Measurements from ENCODE around the gene TLCD1. TPM values are rescaled to one million over a fixed set of nuclear protein-coding genes. Genes with fewer than 3 reads are reported as not detected.

TLCD1 gene
- total RNA-seq, 2 donors from 2014 or later, result 4.4 to 10.2 TPM

- H3K9me3 Mint-ChIP-seq, result no peaks in the 10 kb centered on the region
- peaks cover 0 to 5% of the 10 kb centered on the region in 2 donors for H3K36me3 Mint-ChIP-seq
- peak; percentile 86 to 98 for DNase-seq (ENCODE audit: low spot score in 2 of 2)
- H3K27ac Mint-ChIP-seq, result peak overlapping the region; percentile 96 to 98
- ATAC-seq, result peak; percentile 89 to 92
These were observed 14.9 kb downstream of the TLCD1 start for GRCh38 chr17:28710861-28711722.

GRCh38 chr17:28707339-28707720 lies 18.7 kb downstream of the TLCD1 start:
- ATAC-seq (no peak), DNase-seq (ENCODE audit: low spot score in 2 of 2) (no peak)
- Mint-ChIP-seq H3K36me3 (peaks cover 0 to 5% of the 10 kb centered on the region in 2 donors), H3K27ac (peak overlapping the region in 1 of 2 donors; percentile 48), H3K9me3 (no peaks in the 10 kb centered on the region)

GRCh38 chr17:28706471-28707338 lies 19.3 kb downstream of the TLCD1 start:
- no peak for ATAC-seq
- DNase-seq (ENCODE audit: low spot score in 2 of 2), result no peak
- Mint-ChIP-seq H3K27ac (peak overlapping the region in 1 of 2 donors; percentile 74), H3K9me3 (no peaks in the 10 kb centered on the region), H3K36me3 (peaks cover 0 to 5% of the 10 kb centered on the region in 2 donors)

- DNase-seq (ENCODE audit: low spot score in 2 of 2), result no peak
- Mint-ChIP-seq H3K9me3 (no peaks in the 10 kb centered on the region), H3K36me3 (peaks cover 0 to 5% of the 10 kb centered on the region in 2 donors), H3K27ac (peak overlapping the region; percentile 74 to 75)
- ATAC-seq, result peak in 1 of 2 donors; percentile 7
These were observed 20.2 kb downstream of the TLCD1 start for GRCh38 chr17:28705728-28706334.

- Mint-ChIP-seq H3K27ac (peak overlapping the region; percentile 74 to 75), H3K9me3 (no peaks in the 10 kb centered on the region), H3K36me3 (peaks cover under 1 to 5% of the 10 kb centered on the region in 2 donors)
- ATAC-seq (peak in 1 of 2 donors; percentile 25), DNase-seq (ENCODE audit: low spot score in 2 of 2) (no peak)
These were observed 20.9 kb downstream of the TLCD1 start for GRCh38 chr17:28705074-28705659.

- DNase-seq (ENCODE audit: low spot score in 2 of 2), result no peak
- peak overlapping the region; percentile 0 to 74 for H3K27ac Mint-ChIP-seq
- no peak for ATAC-seq
- H3K9me3 Mint-ChIP-seq, result no peaks in the 10 kb centered on the region
- H3K36me3 Mint-ChIP-seq, result peaks cover 4 to 5% of the 10 kb centered on the region in 2 donors
These were observed 21.7 kb downstream of the TLCD1 start for GRCh38 chr17:28704219-28704858.

GRCh38 chr17:28703552-28704218 lies 22.3 kb downstream of the TLCD1 start:
- H3K27ac Mint-ChIP-seq, result peak overlapping the region; percentile 0 to 74

GRCh38 chr17:28702752-28703150 lies 23.3 kb downstream of the TLCD1 start:
- Mint-ChIP-seq H3K36me3 (peaks cover 4 to 5% of the 10 kb centered on the region in 2 donors), H3K27ac (peak overlapping the region; percentile 22 to 66)
- ATAC-seq, result no peak

More at GRCh38 chr17:28703552-28704218, 22.3 kb downstream of the TLCD1 start:
- no peak for DNase-seq (ENCODE audit: low spot score in 2 of 2)
- H3K36me3 Mint-ChIP-seq, result peaks cover 4 to 5% of the 10 kb centered on the region in 2 donors
- no peaks in the 10 kb centered on the region for H3K9me3 Mint-ChIP-seq
- ATAC-seq, result no peak

GRCh38 chr17:28702026-28702751 lies 23.8 kb downstream of the TLCD1 start:
- Mint-ChIP-seq H3K9me3 (no peaks in the 10 kb centered on the region), H3K27ac (peak overlapping the region; percentile 22 to 66), H3K36me3 (peaks cover 1 to 4% of the 10 kb centered on the region in 2 donors)

More at GRCh38 chr17:28702752-28703150, 23.3 kb downstream of the TLCD1 start:
- no peaks in the 10 kb centered on the region for H3K9me3 Mint-ChIP-seq
- no peak for DNase-seq (ENCODE audit: low spot score in 2 of 2)

GRCh38 chr17:28700830-28701492 lies 25.1 kb downstream of the TLCD1 start:
- peaks cover 0 to 4% of the 10 kb centered on the region in 2 donors for H3K36me3 Mint-ChIP-seq
- no peaks in the 10 kb centered on the region for H3K9me3 Mint-ChIP-seq
- peak overlapping the region; percentile 13 to 50 for H3K27ac Mint-ChIP-seq
- no peak for ATAC-seq
- DNase-seq (ENCODE audit: low spot score in 2 of 2), result no peak

More at GRCh38 chr17:28702026-28702751, 23.8 kb downstream of the TLCD1 start:
- ATAC-seq (no peak), DNase-seq (ENCODE audit: low spot score in 2 of 2) (no peak)

- DNase-seq (ENCODE audit: low spot score in 2 of 2) (no peak), ATAC-seq (no peak)
- Mint-ChIP-seq H3K9me3 (no peaks in the 10 kb centered on the region), H3K27ac (peak overlapping the region in 1 of 2 donors; percentile 91), H3K36me3 (peaks cover 0 to 9% of the 10 kb centered on the region in 2 donors)
These were observed 25.8 kb downstream of the TLCD1 start for GRCh38 chr17:28700278-28700677.

- Mint-ChIP-seq H3K27ac (peak overlapping the region; percentile 63 to 67), H3K36me3 (peaks cover 9 to 13% of the 10 kb centered on the region in 2 donors), H3K9me3 (no peaks in the 10 kb centered on the region)
- ATAC-seq (peak in 1 of 2 donors; percentile 17), DNase-seq (ENCODE audit: low spot score in 2 of 2) (no peak)
These were observed 27.6 kb downstream of the TLCD1 start for GRCh38 chr17:28698253-28698941.

GRCh38 chr17:28693869-28694268 lies 32.2 kb downstream of the TLCD1 start:
- DNase-seq (ENCODE audit: low spot score in 2 of 2), result no peak
- H3K9me3 Mint-ChIP-seq, result no peaks in the 10 kb centered on the region
- H3K36me3 Mint-ChIP-seq, result peaks cover 5 to 34% of the 10 kb centered on the region in 2 donors
- no peak for ATAC-seq
- H3K27ac Mint-ChIP-seq, result peak overlapping the region; percentile 20 to 37

GRCh38 chr17:28689011-28689410 lies 37.0 kb downstream of the TLCD1 start:
- H3K27ac Mint-ChIP-seq, result no peak overlapping the region
- DNase-seq (ENCODE audit: low spot score in 2 of 2) (no peak), ATAC-seq (no peak)
- peaks cover 30 to 48% of the 10 kb centered on the region in 2 donors for H3K36me3 Mint-ChIP-seq
- no peaks in the 10 kb centered on the region for H3K9me3 Mint-ChIP-seq

Data from activated naive CD4-positive, alpha-beta T cell treated with anti-CD3 and anti-CD28 coated beads, Interleukin-2, amount 50 U/mL, for 72 hours (primary cell).